Endothelial cell (in vitro differentiated cells): ENCODE data around the gene POTEF. TPM values are rescaled to one million over a fixed set of nuclear protein-coding genes. Genes with fewer than 3 reads are reported as not detected.
"Not testable (repeated sequence)": the region's sequence is repeated elsewhere in the genome, so short reads cannot be mapped to it uniquely, and the experiment has no call there.

Experiments
- DNase-seq: peaks from one replicate; pipeline ENCODE4 v3.0.0; 2021; ENCODE audit warnings: low spot score
- H3K27ac Mint-ChIP-seq: one replicate; pipeline ENCODE4 v1.8.0; 2021; ENCODE audit warnings: mixed read lengths, inconsistent platforms; ENCODE audit not compliant: unreplicated experiment
- H3K27me3 Mint-ChIP-seq: one replicate; pipeline ENCODE4 v1.8.0; 2021; ENCODE audit warnings: mild to moderate bottlenecking, moderate library complexity, mixed read lengths, inconsistent platforms; ENCODE audit not compliant: unreplicated experiment
- H3K36me3 Mint-ChIP-seq: one replicate; pipeline ENCODE4 v1.8.0; 2021; ENCODE audit warnings: mild to moderate bottlenecking, low read depth, mixed read lengths, inconsistent platforms; ENCODE audit not compliant: unreplicated experiment
- H3K4me1 Mint-ChIP-seq: one replicate; pipeline ENCODE4 v1.8.0; 2021; ENCODE audit warnings: mild to moderate bottlenecking, mixed read lengths, inconsistent platforms; ENCODE audit not compliant: unreplicated experiment
- H3K4me3 Mint-ChIP-seq: one replicate; pipeline ENCODE4 v1.8.0; 2021; ENCODE audit warnings: mild to moderate bottlenecking, mixed read lengths, inconsistent platforms; ENCODE audit not compliant: unreplicated experiment
- H3K9me3 Mint-ChIP-seq: one replicate; pipeline ENCODE4 v1.8.0; 2021; ENCODE audit warnings: mixed read lengths, inconsistent platforms; ENCODE audit not compliant: unreplicated experiment
- total RNA-seq: library from RNA; stranded (reverse); fragmentation: NEBNext Ultra II Directional; extraction: Animal tissue kit (Norgen Biotek cat#: 25700); gene quantifications from one replicate; pipeline ENCODE4 v1.2.1, GENCODE V29; 2021; ENCODE audit not compliant: unreplicated experiment
- TF ChIP-seq, protein P1 (sequence below): fragments of 200-600 bp; sonication (generic); IDR thresholded peaks from one replicate; pipeline ENCODE4 v1.5.0; 2021; ENCODE audit warnings: antibody characterized with exemption; ENCODE audit not compliant: unreplicated experiment

POTEF gene
- total RNA-seq, 1 donor from 2014 or later, result 1.1 TPM

DNA sequence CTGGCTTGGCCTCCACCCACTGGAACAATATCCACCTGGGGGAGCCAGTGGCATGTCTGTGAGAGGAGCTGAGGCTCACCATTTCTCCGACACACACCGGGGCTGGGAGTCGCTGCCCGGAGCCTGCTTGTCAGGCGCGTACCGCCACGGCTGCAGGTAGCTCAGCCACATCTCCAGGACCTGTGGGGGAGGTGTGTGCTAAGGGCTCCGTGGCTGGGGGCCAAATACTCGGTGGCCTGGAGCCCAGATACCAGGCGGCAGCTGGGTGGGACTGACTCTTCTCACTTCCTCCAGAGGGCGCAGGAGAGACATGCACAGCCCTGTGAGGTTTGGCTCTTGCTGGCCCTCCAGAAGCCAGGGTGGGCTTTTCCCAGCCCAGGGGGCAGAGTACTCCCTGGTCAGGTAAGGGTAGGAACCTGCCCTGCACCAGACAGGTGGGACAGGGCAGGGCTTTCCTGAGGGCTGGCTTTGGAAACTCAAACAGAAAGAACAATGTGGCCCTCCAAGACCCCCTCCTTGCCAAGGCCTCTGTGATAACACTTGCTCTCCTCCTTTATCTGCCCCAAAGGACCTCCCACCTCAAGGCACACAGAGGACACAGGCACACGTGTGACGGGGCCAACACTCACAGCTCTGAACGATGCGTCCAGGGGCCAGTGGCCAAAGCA, 27.1 kb upstream of the POTEF start:
- H3K27me3 Mint-ChIP-seq, H3K36me3 Mint-ChIP-seq, H3K9me3 Mint-ChIP-seq, H3K4me1 Mint-ChIP-seq, H3K4me3 Mint-ChIP-seq: not testable (repeated sequence)
- TF ChIP-seq, protein P1, sequence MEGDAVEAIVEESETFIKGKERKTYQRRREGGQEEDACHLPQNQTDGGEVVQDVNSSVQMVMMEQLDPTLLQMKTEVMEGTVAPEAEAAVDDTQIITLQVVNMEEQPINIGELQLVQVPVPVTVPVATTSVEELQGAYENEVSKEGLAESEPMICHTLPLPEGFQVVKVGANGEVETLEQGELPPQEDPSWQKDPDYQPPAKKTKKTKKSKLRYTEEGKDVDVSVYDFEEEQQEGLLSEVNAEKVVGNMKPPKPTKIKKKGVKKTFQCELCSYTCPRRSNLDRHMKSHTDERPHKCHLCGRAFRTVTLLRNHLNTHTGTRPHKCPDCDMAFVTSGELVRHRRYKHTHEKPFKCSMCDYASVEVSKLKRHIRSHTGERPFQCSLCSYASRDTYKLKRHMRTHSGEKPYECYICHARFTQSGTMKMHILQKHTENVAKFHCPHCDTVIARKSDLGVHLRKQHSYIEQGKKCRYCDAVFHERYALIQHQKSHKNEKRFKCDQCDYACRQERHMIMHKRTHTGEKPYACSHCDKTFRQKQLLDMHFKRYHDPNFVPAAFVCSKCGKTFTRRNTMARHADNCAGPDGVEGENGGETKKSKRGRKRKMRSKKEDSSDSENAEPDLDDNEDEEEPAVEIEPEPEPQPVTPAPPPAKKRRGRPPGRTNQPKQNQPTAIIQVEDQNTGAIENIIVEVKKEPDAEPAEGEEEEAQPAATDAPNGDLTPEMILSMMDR, result peak; percentile 19
- H3K27ac Mint-ChIP-seq, result peak overlapping the region; percentile 13
- peak; percentile 54 for DNase-seq

DNA sequence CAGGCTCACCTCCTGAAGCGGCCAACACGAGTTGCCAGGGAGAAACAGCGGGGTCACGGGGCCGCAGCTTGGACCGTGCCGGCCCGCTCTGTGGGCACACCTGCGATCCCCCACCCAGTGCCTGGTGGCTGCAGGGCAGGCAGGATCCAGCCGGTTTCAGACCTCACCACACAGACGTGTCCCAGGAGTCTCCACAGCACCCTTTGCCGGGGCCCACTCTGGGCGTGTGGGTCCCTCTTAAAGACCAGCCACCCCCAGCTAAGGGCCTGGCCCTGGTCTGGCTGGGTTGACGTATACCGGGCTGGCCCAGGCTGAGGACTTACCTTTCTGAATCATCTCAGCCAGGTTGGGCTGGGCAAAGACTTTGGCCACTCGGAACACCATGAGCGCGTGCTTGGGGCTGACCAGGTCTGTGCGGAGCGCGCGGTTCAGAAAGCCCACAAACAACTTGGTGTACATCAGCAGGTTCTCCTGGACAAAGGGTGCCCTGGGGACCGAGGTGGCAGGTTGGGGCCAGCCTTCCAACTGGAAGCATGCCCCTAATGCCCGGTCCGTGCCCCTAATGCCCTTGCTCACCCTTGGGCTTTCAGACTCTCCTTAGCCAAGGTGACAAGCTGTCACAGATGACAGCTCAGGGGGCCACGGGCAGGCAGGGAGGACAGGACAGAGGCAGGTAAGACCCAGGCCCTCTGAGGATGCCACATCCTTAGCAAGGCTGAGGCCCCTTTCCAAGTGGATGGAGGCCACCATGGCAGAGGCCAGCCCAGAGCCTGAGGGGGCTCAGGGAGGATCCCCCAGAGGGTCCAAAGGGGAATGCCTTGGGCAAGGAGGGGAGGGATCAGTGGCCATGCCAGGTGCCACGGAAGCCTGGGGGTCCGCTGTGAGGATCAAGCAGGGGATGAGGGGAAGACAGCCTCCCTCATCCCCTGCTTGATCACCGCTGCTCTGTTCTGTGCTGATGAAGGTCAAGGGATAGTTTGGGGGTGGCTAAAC, 26.0 kb upstream of the POTEF start:
- H3K27me3 Mint-ChIP-seq, result peaks cover 3% of the 10 kb centered on the region
- no peaks in the 10 kb centered on the region for H3K9me3 Mint-ChIP-seq
- no peak for DNase-seq
- peaks cover 5% of the 10 kb centered on the region for H3K36me3 Mint-ChIP-seq
- no peak overlapping the region for H3K4me3 Mint-ChIP-seq
- no peak overlapping the region for H3K27ac Mint-ChIP-seq
- TF ChIP-seq, protein P1, result no peak
- H3K4me1 Mint-ChIP-seq, result no peaks in the 10 kb centered on the region

DNA sequence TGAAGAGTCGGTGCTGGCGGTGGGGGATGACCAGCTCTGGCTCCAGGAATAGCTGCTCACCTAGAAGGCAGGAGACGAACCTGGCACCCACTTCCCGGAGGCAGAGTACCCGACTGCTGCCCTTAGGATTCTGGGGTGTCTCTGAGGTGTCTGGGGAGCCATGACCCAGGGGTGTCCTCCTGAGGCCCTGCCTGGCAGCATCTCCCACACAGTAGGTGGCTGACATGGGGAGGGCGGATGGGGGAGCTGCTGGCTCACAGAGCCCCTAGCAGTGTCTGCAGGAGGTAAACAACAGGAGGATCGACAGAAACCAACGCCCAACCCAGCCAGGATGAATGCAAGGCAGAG, 25.4 kb upstream of the POTEF start:
- not testable (repeated sequence) for H3K9me3 Mint-ChIP-seq, H3K27ac Mint-ChIP-seq, H3K4me1 Mint-ChIP-seq, H3K27me3 Mint-ChIP-seq, H3K36me3 Mint-ChIP-seq, H3K4me3 Mint-ChIP-seq, DNase-seq

DNA sequence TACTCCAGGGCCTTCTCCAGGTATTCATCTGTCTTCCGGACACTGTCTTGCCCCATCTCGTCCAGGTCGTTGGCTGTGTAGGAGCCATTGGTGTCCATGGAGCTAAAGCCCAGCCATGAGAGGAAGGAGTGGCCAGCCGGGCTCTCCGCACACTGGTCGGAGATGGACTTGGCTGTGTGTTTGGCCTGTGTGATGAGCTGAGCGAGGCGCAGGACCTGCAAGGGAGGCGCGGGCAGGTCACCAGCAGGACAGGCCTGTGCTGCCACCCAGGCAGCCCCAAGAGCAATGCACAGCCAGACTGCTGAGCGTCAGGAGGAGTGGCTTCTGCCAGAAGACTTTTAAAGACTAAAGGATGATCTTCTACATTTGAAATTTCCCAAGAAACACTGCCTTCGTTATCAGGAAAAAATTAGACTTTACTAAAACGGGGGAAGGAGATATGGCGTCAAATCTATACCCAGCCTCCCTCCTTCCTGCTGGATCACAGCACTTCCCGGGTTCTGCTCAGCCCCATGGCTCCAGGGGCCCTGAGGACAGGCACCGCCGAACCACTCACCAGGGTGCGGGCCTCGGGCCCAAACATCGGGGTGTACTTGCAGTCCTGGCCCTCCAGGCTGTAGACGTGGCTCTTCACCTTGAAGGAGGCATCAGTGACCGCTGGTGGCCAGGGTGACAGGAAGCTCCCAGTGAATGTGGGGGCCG, 24.9 kb upstream of the POTEF start:
- not testable (repeated sequence) for H3K27ac Mint-ChIP-seq, H3K9me3 Mint-ChIP-seq, H3K36me3 Mint-ChIP-seq, H3K4me3 Mint-ChIP-seq, H3K27me3 Mint-ChIP-seq, DNase-seq, H3K4me1 Mint-ChIP-seq

DNA sequence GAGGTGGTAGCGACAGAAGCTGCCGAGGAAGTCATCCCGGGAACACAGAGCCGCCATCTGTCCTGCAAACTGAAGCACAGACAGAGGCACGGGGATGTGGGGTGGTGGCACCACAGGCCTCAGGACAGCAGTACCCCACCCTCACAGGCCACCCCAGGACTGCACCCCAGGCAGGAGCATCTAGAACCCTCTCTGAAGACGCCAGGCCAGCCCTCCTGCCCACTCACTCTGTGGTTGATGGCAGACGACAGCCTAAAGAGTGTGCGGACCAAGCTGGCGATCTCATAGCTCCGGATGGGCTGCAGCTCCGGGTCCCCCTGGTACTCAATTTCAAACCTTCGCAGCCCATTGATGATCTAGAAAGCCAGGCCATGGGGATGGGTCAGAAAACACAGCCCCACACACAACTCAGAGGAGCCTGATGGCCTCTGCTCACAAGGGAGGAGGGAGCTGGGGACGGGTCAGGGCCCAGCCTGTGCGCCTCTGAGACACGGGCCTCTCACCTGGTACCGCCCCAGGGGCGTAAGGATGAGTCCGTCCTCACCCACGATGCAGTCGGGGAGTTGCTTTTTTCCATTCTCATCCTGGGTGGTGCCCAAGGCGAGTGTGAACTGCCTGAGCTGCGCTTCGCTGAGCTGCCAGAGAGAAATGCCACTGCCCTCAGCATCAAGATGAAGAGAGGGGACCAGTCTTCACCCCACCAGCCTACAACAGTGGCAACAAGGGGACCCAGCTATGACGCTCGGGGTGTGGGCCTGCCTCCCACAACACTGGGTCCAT, 24.0 kb upstream of the POTEF start:
- no peaks in the 10 kb centered on the region for H3K9me3 Mint-ChIP-seq
- H3K36me3 Mint-ChIP-seq, result peaks cover 4% of the 10 kb centered on the region
- TF ChIP-seq, protein P1, result no peak
- no peak overlapping the region for H3K4me3 Mint-ChIP-seq
- no peak for DNase-seq
- peaks cover 5% of the 10 kb centered on the region for H3K27me3 Mint-ChIP-seq
- H3K27ac Mint-ChIP-seq, result no peak overlapping the region
- H3K4me1 Mint-ChIP-seq, result no peaks in the 10 kb centered on the region

DNA sequence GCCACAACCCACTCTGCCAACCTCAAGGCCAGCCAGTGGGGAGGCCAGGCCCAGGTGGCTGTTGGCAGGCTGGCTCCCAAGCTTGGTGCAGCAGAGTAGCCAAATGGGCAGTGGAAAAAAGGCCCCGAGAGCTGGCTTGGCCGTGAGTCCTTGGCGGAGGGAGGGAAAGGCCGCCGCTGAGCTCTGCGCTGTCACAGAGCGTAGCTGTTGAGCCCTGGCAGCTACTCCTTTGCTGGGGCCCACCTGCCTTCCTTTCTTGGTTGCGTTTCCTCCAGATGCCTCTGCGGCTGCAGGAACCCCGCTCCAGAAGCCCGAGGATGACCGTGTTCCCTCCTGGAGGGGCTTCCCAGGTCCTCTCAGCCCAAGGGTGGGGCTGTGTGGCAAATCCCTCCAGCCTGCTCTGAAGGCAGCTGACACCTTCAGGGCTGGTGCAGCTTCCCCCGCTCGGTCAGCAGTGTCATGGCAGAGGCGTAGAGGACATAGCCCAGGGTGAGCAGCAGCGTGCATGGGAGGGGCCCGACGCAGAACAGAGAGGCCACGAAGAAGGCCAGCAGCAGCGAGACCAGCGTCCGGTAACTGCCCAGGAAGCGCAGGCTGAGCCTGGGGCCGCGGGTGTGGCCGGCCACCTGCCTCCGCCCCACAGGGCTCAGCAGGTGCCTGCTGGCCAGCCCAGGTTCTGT, 23.3 kb upstream of the POTEF start:
- H3K4me3 Mint-ChIP-seq, H3K27me3 Mint-ChIP-seq, H3K27ac Mint-ChIP-seq, H3K4me1 Mint-ChIP-seq, H3K36me3 Mint-ChIP-seq, H3K9me3 Mint-ChIP-seq, DNase-seq: not testable (repeated sequence)

DNA sequence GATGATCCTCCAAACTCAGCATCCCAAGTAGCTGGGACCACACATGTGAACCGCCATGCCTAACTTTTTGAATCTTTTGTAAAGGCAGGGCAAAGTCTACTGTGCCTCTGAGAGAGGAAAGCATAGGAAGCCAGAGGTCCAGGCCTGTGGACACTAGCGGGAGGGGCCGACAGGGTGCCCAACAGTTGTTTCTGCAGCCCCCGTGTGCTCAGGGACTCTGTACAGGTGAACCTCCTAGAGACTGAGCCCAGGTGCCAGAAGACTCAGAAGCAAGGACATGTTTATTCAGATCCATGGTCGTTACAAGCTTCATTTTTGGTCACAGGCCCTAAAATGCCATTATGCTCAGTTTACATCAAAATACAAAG, 22.1 kb upstream of the POTEF start:
- H3K27me3 Mint-ChIP-seq, H3K4me1 Mint-ChIP-seq, DNase-seq, H3K4me3 Mint-ChIP-seq, H3K27ac Mint-ChIP-seq, H3K9me3 Mint-ChIP-seq, H3K36me3 Mint-ChIP-seq: not testable (repeated sequence)
